ENCODE results near the gene CFAP61. TPM values are rescaled to one million over a fixed set of nuclear protein-coding genes. Genes with fewer than 3 reads are reported as not detected.

The CFAP61 gene
- total RNA-seq, 1 donor from 2014 or later = 0.45 TPM

DNA sequence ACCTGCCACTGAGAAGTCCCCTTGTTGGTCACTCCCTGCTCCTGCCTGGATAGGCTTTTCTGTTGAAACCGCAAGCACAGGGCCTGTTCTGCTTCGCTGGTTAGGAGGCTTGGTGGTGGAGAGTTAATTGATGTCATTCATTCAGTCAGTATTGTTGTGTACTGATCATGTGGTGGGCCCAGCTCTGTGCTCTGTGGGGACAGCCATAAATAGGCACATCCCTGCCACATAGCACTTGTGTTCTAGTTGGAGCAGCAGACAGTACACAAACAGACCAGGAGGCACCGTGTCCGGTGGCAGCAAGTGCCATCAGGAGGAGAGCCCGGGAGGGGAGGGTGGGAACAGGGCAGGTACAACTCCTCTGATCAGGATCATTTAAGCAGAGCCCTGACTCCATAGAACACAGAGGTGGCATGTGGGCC, 160.4 kb downstream of the CFAP61 start:
- Mint-ChIP-seq H3K4me3 (no peak overlapping the region), H3K27me3 (ENCODE audit: low read depth) (peaks cover 10% of the 10 kb centered on the region), H3K9me3 (no peaks in the 10 kb centered on the region), H3K36me3 (no peaks in the 10 kb centered on the region), H3K4me1 (peaks cover 30% of the 10 kb centered on the region), H3K27ac (peak overlapping the region; percentile 37)
- DNase-seq (ENCODE audit: low spot score in 2 of 2, unreplicated experiment in 2 of 2) = no peak
- TF ChIP-seq, protein P1, sequence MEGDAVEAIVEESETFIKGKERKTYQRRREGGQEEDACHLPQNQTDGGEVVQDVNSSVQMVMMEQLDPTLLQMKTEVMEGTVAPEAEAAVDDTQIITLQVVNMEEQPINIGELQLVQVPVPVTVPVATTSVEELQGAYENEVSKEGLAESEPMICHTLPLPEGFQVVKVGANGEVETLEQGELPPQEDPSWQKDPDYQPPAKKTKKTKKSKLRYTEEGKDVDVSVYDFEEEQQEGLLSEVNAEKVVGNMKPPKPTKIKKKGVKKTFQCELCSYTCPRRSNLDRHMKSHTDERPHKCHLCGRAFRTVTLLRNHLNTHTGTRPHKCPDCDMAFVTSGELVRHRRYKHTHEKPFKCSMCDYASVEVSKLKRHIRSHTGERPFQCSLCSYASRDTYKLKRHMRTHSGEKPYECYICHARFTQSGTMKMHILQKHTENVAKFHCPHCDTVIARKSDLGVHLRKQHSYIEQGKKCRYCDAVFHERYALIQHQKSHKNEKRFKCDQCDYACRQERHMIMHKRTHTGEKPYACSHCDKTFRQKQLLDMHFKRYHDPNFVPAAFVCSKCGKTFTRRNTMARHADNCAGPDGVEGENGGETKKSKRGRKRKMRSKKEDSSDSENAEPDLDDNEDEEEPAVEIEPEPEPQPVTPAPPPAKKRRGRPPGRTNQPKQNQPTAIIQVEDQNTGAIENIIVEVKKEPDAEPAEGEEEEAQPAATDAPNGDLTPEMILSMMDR (IDR thresholded peaks at IDR 0.05; ENCODE audit: unreplicated experiment) = no peak

DNA sequence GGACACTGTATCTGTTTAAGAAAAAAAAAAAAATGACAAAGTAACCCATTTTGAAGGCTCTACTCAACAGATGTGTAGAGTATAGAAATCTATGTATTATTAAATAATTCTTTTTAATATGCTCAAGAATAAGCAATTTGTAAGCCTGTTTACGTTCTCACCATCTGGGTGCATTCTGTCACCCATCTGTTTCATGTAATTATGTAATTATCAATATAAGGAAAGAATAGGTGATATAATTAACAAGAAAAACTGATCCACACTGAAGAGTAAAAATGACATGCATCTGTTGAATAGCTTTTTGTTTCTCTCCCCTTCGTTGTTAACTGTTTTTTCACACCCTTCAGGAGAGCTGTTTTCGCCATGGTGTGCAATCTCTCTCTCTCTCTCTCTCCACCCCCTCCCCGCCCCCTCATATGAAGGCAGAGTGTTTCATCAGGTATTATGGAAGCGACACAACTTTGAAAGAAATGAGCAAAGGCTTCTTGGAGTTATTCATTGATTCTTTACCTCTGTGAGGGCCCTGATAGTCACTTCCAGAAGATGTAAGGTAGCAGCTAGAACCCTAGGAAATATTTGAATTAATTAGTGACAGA, 161.3 kb downstream of the CFAP61 start:
- TF ChIP-seq, protein P1 (IDR thresholded peaks at IDR 0.05; ENCODE audit: unreplicated experiment) = no peak
- DNase-seq (ENCODE audit: low spot score in 2 of 2, unreplicated experiment in 2 of 2) = no peak
- no peak overlapping the region for H3K4me3 Mint-ChIP-seq
- H3K9me3 Mint-ChIP-seq = peaks cover 9% of the 10 kb centered on the region
- peaks cover 30% of the 10 kb centered on the region for H3K4me1 Mint-ChIP-seq
- H3K36me3 Mint-ChIP-seq = no peaks in the 10 kb centered on the region
- H3K27me3 Mint-ChIP-seq (ENCODE audit: low read depth) = peaks cover 14% of the 10 kb centered on the region
- no peak overlapping the region for H3K27ac Mint-ChIP-seq

DNA sequence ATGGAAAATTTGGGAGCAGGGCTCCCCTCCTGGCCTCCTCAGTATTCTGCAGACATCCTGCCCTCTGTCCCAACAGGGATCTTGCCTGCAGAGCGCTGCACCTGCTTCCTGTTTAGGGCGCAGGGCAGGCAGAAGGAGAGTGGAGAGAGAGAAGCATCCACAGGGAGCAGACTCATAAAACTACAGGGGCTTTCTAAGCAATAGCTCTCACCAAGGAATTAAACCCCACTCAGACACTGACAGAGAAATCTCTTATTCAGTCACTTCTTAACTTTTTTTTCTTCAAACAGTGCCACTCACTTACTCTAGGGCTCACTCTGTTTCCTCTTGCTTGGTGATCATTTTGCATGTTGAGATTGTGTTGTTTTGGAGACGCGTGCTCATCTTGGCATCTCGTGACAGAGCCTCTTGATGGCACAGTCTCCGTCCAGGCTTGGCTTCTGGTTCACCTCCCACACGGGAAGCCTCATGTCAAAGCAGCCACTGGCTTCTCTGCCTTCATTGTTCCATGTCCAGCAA, 162.5 kb downstream of the CFAP61 start:
- Mint-ChIP-seq H3K27me3 (ENCODE audit: low read depth) (peaks cover 22% of the 10 kb centered on the region), H3K4me1 (peaks cover 30% of the 10 kb centered on the region), H3K9me3 (peaks cover 18% of the 10 kb centered on the region), H3K36me3 (no peaks in the 10 kb centered on the region), H3K4me3 (no peak overlapping the region), H3K27ac (no peak overlapping the region)
- TF ChIP-seq, protein P1 (IDR thresholded peaks at IDR 0.05; ENCODE audit: unreplicated experiment) = no peak
- DNase-seq (ENCODE audit: low spot score in 2 of 2, unreplicated experiment in 2 of 2) = no peak

DNA sequence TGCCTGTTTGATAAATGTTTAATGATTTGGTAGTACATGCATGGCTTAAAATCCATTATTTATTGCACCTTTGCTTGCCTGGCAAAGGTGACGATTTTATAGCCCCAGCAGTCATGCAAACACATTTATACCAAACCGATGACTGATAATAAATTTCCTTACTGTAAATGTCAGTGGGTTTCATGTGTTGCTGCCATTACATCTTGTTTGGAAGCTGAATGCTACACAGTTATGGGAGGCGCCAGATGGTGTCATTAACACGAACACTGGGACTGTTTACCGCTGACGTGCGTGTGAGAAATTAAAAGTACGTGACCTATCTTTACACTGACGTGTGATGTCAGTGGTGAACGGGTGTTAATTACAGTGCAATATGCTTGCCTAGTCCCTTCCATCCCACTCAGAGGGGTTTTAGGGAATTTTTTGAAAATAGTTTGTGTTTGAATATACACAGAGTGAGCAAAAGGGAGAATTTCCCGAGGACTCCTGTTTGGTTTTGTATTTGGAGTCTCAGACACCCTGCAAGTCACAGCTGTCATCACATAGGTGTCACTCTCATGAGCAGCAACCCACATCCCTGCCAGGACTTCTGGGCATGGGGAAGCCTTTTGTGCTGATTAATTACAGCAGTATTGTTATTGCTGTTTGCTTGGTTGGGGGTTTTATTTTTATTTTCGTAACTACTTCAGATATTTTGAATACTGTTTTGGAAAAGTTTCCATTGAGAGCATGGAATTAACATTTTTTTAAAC, 163.8 kb downstream of the CFAP61 start:
- TF ChIP-seq, protein P1 (IDR thresholded peaks at IDR 0.05; ENCODE audit: unreplicated experiment) = no peak
- no peak for DNase-seq (ENCODE audit: low spot score in 2 of 2, unreplicated experiment in 2 of 2)
- Mint-ChIP-seq H3K27me3 (ENCODE audit: low read depth) (peaks cover 29% of the 10 kb centered on the region), H3K4me1 (peaks cover 22% of the 10 kb centered on the region), H3K4me3 (no peak overlapping the region), H3K27ac (no peak overlapping the region), H3K36me3 (no peaks in the 10 kb centered on the region), H3K9me3 (peaks cover 18% of the 10 kb centered on the region)

DNA sequence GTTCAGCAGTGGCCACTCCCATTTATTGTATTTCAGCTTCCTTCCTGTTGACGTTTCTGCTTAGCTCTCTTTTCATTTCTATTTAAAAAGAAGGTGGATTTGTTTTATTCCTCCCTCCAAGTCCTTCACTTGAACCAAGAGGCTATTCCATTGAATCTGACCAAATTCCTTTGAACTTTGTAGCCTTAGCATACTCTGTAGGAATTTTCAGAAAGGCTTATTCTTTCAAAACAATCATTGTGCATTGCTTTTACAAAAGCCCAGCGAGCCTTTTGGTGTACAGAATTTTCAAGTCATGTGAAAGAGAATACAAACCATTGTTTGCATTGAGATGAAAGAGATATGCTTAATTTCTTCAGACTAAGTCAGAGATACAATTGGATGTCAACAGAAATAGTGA, 164.6 kb downstream of the CFAP61 start:
- Mint-ChIP-seq H3K36me3 (no peaks in the 10 kb centered on the region), H3K27ac (no peak overlapping the region), H3K4me1 (peaks cover 14% of the 10 kb centered on the region), H3K4me3 (no peak overlapping the region), H3K27me3 (ENCODE audit: low read depth) (peaks cover 36% of the 10 kb centered on the region), H3K9me3 (peaks cover 18% of the 10 kb centered on the region)
- DNase-seq (ENCODE audit: low spot score in 2 of 2, unreplicated experiment in 2 of 2) = no peak
- TF ChIP-seq, protein P1 (IDR thresholded peaks at IDR 0.05; ENCODE audit: unreplicated experiment) = no peak
